ENCODE data around the gene CACNG5.

Gene CACNG5

DNA sequence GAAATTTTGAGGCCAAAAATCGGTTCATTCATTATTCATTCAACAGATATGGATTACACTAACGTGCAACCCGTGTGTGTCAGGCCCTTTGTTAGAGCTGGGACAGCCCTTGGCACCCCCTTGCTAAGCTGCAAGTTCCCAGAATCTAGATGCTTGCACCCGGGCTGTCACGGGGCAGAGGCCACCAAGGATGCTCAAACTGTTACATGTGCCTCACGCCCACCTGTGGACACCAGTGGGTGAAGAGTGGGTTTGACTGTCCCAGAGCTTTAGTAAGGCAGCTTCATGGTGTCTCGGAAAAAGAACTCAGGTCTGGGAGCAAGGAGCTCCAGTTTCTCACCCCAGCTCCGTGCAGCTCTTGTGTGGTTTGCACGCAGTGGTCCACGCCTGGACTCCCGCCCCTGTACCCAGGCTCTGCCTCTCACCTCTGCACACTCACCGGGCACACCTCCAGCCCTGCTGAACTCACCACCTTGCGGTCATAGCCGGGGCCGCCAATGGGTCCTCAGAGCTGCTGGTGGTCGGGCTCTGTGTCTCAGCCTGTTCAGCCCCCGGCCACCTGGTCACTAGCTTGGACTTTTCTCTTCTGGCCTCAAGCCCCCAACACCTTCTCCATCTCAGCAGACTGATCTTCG is 75.9 kb downstream of the CACNG5 start:
- no peak for DNase-seq

DNA sequence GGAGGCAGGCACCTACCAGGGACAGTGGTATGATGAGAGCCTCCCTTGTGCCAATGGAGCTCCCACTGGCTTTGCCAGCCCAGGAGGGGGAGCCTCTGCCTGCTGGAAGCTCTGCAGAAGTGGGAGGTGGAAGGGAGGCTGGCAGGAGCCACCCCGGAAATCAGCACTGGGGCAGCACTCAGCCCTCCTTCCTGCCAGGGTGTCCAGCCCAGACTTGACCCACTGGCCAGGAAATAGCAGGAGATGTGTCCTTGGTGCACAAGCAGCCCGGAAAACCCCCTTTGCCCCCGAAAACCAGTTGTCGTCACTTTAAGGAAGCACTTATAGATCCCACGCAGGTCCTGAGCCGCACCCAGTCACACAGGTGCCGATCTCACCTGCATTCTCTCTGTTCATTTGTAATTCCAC is 80.3 kb downstream of the CACNG5 start:
- no peak for DNase-seq

GRCh38 chr17:66915792-66916191 is 80.9 kb downstream of the CACNG5 start:
- DNase-seq, result no peak

GRCh38 chr17:66916946-66917345 is 82.0 kb downstream of the CACNG5 start:
- DNase-seq, result no peak

GRCh38 chr17:66918896-66919295 is 84.0 kb downstream of the CACNG5 start:
- DNase-seq, result no peak

DNA sequence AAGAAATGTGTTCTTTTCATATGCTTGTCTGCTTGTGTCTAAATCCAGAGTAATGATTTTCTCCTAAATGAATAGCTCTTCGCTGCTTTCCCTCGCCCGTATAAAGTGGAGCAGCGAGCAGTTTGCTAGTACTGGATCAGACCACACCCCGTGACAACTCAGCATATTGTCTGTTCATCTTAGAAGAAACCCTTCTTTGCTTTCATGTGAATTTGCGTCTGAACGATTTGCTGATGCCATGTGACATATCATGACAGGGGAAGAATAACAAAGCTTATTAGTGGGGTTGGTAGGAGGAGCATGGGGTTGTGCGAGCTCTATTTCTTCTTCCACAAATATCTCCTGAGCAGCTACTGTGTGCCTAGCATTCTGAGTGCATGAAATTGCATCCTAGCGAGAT is 85.5 kb downstream of the CACNG5 start:
- DNase-seq, result no peak

DNA sequence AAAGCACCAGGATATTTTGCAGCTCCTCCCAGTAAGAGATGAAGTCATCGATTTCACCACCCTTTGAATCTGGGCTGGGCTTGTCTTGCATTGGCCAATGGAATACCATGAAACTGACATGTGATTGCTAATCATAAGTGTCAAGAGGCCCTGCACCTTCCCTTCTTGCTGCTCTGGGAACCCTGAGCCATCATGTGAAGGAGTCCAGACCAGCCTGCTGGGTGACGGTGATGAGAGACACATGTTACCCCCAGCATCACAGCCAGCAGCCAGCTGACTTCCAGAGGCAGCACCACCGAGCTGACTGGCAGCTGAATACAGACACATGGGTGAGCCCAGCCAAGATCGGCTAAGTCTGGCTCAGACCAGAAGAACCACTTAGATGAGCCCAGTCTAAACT is 86.0 kb downstream of the CACNG5 start:
- DNase-seq, result no peak

DNA sequence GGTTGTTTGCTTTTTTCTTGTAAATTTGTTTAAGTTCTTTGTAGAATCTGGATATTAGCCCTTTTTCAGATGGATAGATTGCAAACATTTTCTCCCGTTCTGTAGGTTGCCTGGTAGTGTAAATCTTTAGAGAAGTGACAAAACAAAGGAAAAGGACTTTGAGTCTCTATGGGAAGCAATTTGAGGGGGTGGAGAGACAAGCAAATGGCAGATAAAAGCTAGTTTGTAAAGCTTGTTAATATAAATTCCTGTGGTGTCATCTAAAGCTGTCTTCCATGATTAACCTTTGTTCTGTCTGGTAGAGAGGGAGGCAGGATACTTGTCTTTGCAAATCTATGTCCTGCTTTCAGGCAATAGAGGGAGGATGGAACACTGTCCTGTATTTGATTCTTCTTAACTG is 89.0 kb downstream of the CACNG5 start:
- DNase-seq, result no peak

DNA sequence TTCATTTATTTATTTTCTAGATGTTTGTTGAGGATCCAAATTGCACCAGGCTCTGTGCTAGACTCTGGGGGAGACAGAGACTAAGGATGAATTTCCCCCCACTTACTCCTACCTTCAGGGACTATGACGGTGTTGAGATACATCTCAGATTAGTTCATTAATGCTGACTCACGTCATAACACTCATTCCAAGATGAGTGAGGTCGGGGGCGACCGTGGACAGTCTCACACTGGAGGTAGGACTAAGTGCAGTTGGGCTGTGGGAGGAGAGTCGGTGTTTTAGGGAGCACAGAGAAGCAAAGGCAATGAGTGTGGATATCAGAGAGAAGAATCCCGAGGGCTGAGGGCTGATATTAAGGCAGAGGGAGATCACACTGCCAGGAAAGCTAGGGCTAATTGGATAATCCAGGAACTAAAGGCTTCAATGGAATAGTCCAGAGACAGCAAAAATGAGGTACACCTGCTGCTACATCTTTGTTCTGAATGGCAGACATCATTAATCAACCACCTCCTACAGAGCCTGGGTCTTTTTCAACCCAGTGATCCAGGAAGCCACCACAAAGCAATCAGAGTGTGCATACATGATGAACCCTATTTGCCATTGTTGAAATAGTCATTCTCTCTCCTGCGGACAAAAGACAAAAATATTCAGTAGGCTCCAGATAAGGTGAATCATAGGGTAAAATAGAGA is 91.0 kb downstream of the CACNG5 start:
- no peak for DNase-seq

- DNase-seq, result no peak
These were observed 94.0 kb downstream of the CACNG5 start for GRCh38 chr17:66928949-66929348.

DNA sequence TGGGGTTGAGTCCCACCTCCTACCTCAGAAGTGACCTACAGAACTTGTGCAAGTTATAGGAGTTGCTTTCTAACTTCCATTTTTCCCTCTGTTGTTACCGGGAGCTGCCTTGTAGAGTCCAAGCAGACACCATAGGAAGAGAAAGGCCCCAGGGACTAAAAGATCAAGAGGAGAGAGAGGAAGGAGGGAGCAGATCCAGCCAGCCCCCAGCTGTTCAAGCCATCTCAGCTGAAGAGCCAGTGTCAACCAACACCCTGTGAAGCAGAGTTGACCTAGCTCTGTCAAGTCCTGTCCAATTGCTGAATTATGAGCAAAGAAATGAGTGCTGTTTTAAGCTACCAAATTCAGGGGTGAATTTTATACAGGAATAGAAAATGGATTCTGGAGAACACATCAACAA is 94.7 kb downstream of the CACNG5 start:
- no peak for DNase-seq

- no peak for DNase-seq
These were observed 96.0 kb downstream of the CACNG5 start for GRCh38 chr17:66930933-66931332.

- no peak for DNase-seq
These were observed 97.4 kb downstream of the CACNG5 start for GRCh38 chr17:66932311-66932710.

- DNase-seq, result no peak
These were observed 99.1 kb downstream of the CACNG5 start for GRCh38 chr17:66934040-66934439.
